HepG2 (cell line): ENCODE results near the gene ZNF467. TPM values are rescaled to one million over a fixed set of nuclear protein-coding genes. Genes with fewer than 3 reads are reported as not detected.

Experiments used
- ATAC-seq: fragments of 200-7000 bp; cut with Tn5 transposase; 3 replicates; pipeline ENCODE4 v1.9.1; 2020; ENCODE audit warnings: mild to moderate bottlenecking, moderate library complexity
- BruUV-seq: library from RNA; stranded (reverse); fragments of 400-500 nt; replicated peaks from 2 replicates; lab custom pipeline; 2021; lab: Mats Ljungman, UMichigan
- CTCF ChIA-PET: fragments of 300-600 bp; formaldehyde crosslinking; extraction: SDS; loops from one replicate; lab custom pipeline; 2021; ENCODE audit warnings: low total read pairs, inconsistent platforms, low intra/inter-chr PET ratio; lab: Yijun Ruan, JAX
- POLR2A ChIA-PET: fragments of 350-600 bp; sonication (Branson Sonifier 250); formaldehyde crosslinking; loops from one replicate; lab custom pipeline; 2020; ENCODE audit warnings: antibody characterized with exemption, inconsistent platforms; lab: Yijun Ruan, JAX
- DNase-seq: peaks from one replicate; pipeline ENCODE4 v3.0.0-alpha.2; 2015; ENCODE audit warnings: low spot score
- FAIRE-seq: peaks from 3 replicates; lab custom pipeline; 2011; peaks lifted over from hg19 to GRCh38; lab: Jason Lieb, UNC
- H2AFZ ChIP-seq: one replicate; pipeline ENCODE4 v1.6.1; 2011; ENCODE audit warnings: low read length, inconsistent platforms
- H3K27ac ChIP-seq: fragments of 300-600 bp; 3 replicates; pipeline ENCODE4 v1.8.0; 2011; ENCODE audit warnings: mixed run types, mild to moderate bottlenecking, mixed read lengths, low read length, inconsistent platforms; ENCODE audit not compliant: insufficient read depth; ENCODE audit errors: extremely low read length
- H3K27me3 ChIP-seq, 2 experiments: fragments of 200-600 bp in 1 of 2; 2 replicates in 1 of 2; 3 replicates in 1 of 2; pipeline versions ENCODE4 v1.6.0 to v1.8.0; 2011; ENCODE audit warnings: low read length in 2 of 2, mild to moderate bottlenecking in 2 of 2, moderate library complexity in 2 of 2, inconsistent platforms in 1 of 2; ENCODE audit not compliant: insufficient read depth in 2 of 2, control insufficient read depth in 1 of 2
- H3K36me3 ChIP-seq, 2 experiments: fragments of 200-600 bp in 1 of 2; replicated peaks in 1 of 2; 2 replicates in 1 of 2; 3 replicates in 1 of 2; pipeline versions ENCODE4 v1.5.1 to v1.8.0; 2011; ENCODE audit warnings: low read length in 2 of 2, inconsistent platforms in 1 of 2; ENCODE audit not compliant: insufficient read depth in 2 of 2, control insufficient read depth in 1 of 2
- H3K4me1 ChIP-seq: 2 replicates; pipeline ENCODE4 v1.5.1; 2012; ENCODE audit warnings: low read length, inconsistent platforms; ENCODE audit not compliant: insufficient read depth
- H3K4me2 ChIP-seq: 2 replicates; pipeline ENCODE4 v1.6.0; 2011; ENCODE audit warnings: low read depth, low read length, inconsistent platforms
- H3K4me3 ChIP-seq, 3 experiments: fragments of 200-600 bp in 1 of 3; sonication (generic), shearing (Covaris generic) in 1 of 3; replicated peaks in 1 of 3; 2 replicates each; pipeline ENCODE4 v1.5.1; 2011 to 2016; ENCODE audit warnings: low read length in 3 of 3, inconsistent platforms in 2 of 3, low read depth in 2 of 3, mild to moderate bottlenecking in 2 of 3, control low read depth in 1 of 3, mixed read lengths in 1 of 3; ENCODE audit not compliant: insufficient read depth in 1 of 3
- H3K79me2 ChIP-seq: one replicate; pipeline ENCODE4 v1.6.1; 2011; ENCODE audit warnings: low read length, inconsistent platforms; ENCODE audit not compliant: insufficient read depth
- H3K9ac ChIP-seq: 2 replicates; pipeline ENCODE4 v1.6.0; 2011; ENCODE audit warnings: mild to moderate bottlenecking, low read depth, low read length, inconsistent platforms; ENCODE audit not compliant: insufficient read depth
- H3K9me3 ChIP-seq: 2 replicates; pipeline ENCODE4 v1.5.1; 2012; ENCODE audit warnings: mild to moderate bottlenecking, low read length
- H4K20me1 ChIP-seq: 2 replicates; pipeline ENCODE4 v1.6.0; 2011; ENCODE audit warnings: inconsistent platforms, mild to moderate bottlenecking, low read length, moderate library complexity; ENCODE audit not compliant: insufficient read depth
- ATF1 ChIP-seq: IDR thresholded peaks from 2 replicates; pipeline ENCODE4 v1.6.1; 2016; ENCODE audit warnings: mild to moderate bottlenecking, control low read depth
- CSRNP1 ChIP-seq: sonication (generic); formaldehyde crosslinking; IDR thresholded peaks from 2 replicates; pipeline ENCODE4 v1.8.1; 2023; ENCODE audit warnings: mild to moderate bottlenecking, missing genetic modification reagents
- DNMT3B ChIP-seq: conservative IDR thresholded peaks from 2 replicates; pipeline ENCODE4 v1.6.1; 2016; ENCODE audit warnings: missing biosample characterization, control low read depth
- GMEB1 ChIP-seq: sonication (generic); formaldehyde crosslinking; IDR thresholded peaks from 2 replicates; pipeline ENCODE4 v1.5.1; 2020; ENCODE audit warnings: missing genetic modification reagents, mild to moderate bottlenecking, borderline replicate concordance
- NPAS2 ChIP-seq: sonication (generic); formaldehyde crosslinking; IDR thresholded peaks from 2 replicates; pipeline ENCODE4 v1.8.0; 2022; ENCODE audit warnings: mild to moderate bottlenecking, missing genetic modification reagents, borderline replicate concordance
- SAFB2 ChIP-seq: sonication (generic); formaldehyde crosslinking; IDR thresholded peaks from 2 replicates; pipeline ENCODE4 v1.5.1; 2020; ENCODE audit warnings: missing genetic modification reagents, low read depth, mild to moderate bottlenecking, borderline replicate concordance
- ZBTB40 ChIP-seq, 2 experiments: fragments of 450-650 bp in 1 of 2; sonication (generic) in 1 of 2; formaldehyde crosslinking in 1 of 2; IDR thresholded peaks; 2 replicates each; pipeline versions ENCODE4 v1.6.1 to v1.8.0; 2016 to 2022; ENCODE audit warnings: antibody characterized with exemption in 1 of 2, mild to moderate bottlenecking in 1 of 2, missing genetic modification reagents in 1 of 2
- ZNF264 ChIP-seq: sonication (generic); formaldehyde crosslinking; IDR thresholded peaks from 2 replicates; pipeline ENCODE4 v1.4.0; 2020; ENCODE audit warnings: missing genetic modification reagents
- ZNF484 ChIP-seq: sonication (generic); formaldehyde crosslinking; IDR thresholded peaks from 2 replicates; pipeline ENCODE4 v1.5.1; 2020; ENCODE audit warnings: mild to moderate bottlenecking, low read depth, missing genetic modification reagents, borderline replicate concordance
- WGBS: methylation state at CpG from one replicate; pipeline ENCODE4 v1.1.6; 2017; ENCODE audit warnings: low lambda C conversion rate; 5-methylcytosine and 5-hydroxymethylcytosine counted together
- in situ Hi-C: cut with HindIII; loops from 2 replicates; pipeline ENCODE4 v1.10.0; 2017; ENCODE audit warnings: low pct_unique_long_range_greater_than_20kb; ENCODE audit not compliant: extremely low pct_ligation_motif_present
- intact Hi-C: fragments of 100-400 bp; cut with micrococcal nuclease; formaldehyde crosslinking; loops from one replicate; pipeline ENCODE4 v1.10.0; 2022; ENCODE audit not compliant: unreplicated experiment
- polyA plus RNA-seq, 8 experiments: library from polyadenylated mRNA; depleted of rRNA in 3 of 8; stranded (reverse) in 7 of 8; unstranded in 1 of 8; fragments of >200 nt; fragmentation: Illumina TruSeq in 4 of 8; extraction: Trizol in 4 of 8; gene quantifications; 2 replicates each; pipeline versions ENCODE4 v1.2.1 to v1.2.3, GENCODE V29; 2011 to 2016; ENCODE audit warnings: low read depth in 4 of 8, missing spikeins in 1 of 8, mixed read lengths in 1 of 8; ENCODE audit not compliant: insufficient read depth in 1 of 8
- total RNA-seq, 5 experiments: library from RNA; depleted of rRNA; stranded (reverse); fragments of >200 nt; fragmentation: Illumina TruSeq; extraction: Trizol; gene quantifications; 2 replicates each; pipeline ENCODE4 v1.2.3, GENCODE V29; 2016; ENCODE audit warnings: low read depth in 1 of 5

The ZNF467 gene
- total and polyA plus RNA-seq, 2 of the 13 experiments (the other 11 are each of a cell fraction or from before 2014, with no cell fraction given): 0.03 TPM; not detected in 1

GRCh38 chr7:149790754-149791360 is 17.5 kb upstream of the ZNF467 start (continued):
- TF ChIP-seq ZBTB40 (IDR thresholded peaks at IDR 0.05) (no peak), ZBTB40 (CRISPR knock-in tag; IDR thresholded peaks at IDR 0.05) (no peak)

- H4K20me1 ChIP-seq: no peaks in the 10 kb centered on the region
- in situ Hi-C loops: no loop called here
- no peak overlapping the region for H3K27ac ChIP-seq
- FAIRE-seq (no peak), ATAC-seq (no peak), DNase-seq (no peak)
- ChIA-PET CTCF (no interaction called here), POLR2A (no interaction called here)
- no TSS peak for BruUV-seq
- H2AFZ ChIP-seq: no peak overlapping the region
- no peaks in the 10 kb centered on the region for H3K9me3 ChIP-seq
- peaks cover 1 to 6% of the 10 kb centered on the region in 2 experiments; a peak in 1 of 5 replicates for H3K27me3 ChIP-seq
- 96% methylated on average over 55 of the region's 56 CpGs for WGBS
- no peaks in the 10 kb centered on the region for H3K36me3 ChIP-seq
- H3K4me2 ChIP-seq: no peak overlapping the region
- H3K79me2 ChIP-seq: no peaks in the 10 kb centered on the region
- no peak overlapping the region for H3K9ac ChIP-seq
- no peak overlapping the region for H3K4me3 ChIP-seq
- peaks cover 17% of the 10 kb centered on the region for H3K4me1 ChIP-seq
- intact Hi-C loops: no loop called here
- TF ChIP-seq CSRNP1 (CRISPR knock-in tag) (no peak), SAFB2 (CRISPR knock-in tag) (no peak), ZNF484 (CRISPR knock-in tag) (no peak), ZNF264 (CRISPR knock-in tag) (no peak), GMEB1 (CRISPR knock-in tag) (no peak), NPAS2 (CRISPR knock-in tag) (no peak), ATF1 (no peak), DNMT3B (CRISPR knock-in tag) (no peak)
Observed at GRCh38 chr7:149790146-149790548, 16.8 kb upstream of the ZNF467 start.
